GM19467 (cell line): ENCODE measurements around the gene S100B.
"Not testable (repeated sequence)": the region's sequence is repeated elsewhere in the genome, so short reads cannot be mapped to it uniquely, and the experiment has no call there.

ENCODE experiments used
- ATAC-seq: cut with Tn5 transposase; IDR thresholded peaks from one replicate; pipeline ENCODE4 v1.9.1; 2021; ENCODE audit warnings: mild to moderate bottlenecking, moderate library complexity; ENCODE audit not compliant: unreplicated experiment

The S100B gene

DNA sequence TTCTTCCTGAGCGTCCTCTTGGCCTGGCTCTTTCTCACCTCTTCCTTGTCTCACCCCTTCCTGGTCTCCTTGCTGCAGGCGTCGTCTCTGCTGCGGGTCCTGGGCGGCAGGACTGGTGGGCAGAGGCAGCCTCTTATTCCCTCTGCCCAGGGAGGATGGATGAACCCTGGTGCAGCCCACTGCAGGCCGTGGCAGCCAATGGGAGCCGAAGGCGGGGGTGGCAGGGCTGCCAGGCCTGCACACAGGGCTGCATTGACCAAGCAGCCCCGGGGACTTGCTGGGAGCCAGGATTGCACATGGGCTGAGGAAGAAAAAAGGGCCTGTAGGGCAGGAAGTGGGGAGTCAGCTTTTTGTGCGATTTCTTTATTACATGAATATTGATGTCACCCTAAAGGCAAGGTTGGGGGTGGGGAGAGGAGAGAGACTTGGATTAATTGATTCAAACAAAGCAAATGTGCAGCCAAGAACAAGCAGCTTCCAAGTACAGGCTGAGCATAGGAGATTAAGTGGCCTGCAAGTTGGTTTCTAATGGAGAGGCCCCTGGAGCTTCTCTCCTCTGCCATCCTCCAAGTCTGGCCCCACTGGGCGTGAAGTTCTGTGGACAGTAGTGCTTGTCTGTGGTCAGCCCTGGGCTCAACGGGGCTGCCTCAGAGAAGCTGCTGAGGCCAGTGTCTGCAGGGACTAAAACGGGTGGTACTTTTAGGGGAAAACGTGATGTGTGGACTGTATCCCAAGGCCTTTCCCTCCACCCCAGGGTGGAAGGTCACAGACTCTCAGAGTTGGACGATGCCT, at the start of gene S100B:
Gene S100B (minus strand): TSS at position 108 of the 792 bp plus-strand sequence. CDS start 2,667 bp downstream, outside the sequence.
- no peak for ATAC-seq

DNA sequence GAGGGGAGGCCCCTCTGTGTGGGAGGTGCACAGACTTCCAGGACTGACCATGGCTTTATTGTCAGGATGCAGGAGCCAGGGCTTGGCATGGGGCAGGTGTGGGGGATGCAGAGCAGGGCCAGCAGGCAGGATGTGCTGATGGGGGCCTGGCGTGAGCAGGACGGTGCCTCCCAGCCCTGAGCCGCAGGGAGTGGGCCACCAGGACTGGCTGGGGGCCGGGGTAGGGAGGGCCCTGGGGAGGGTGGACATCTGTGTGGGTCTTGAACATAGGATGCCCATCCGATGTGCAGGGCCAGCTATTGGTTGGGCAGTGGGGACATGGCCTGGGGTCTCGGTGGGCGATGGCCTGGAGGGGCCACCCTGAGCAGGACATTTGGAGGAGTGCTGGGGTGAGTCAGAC, 46.2 kb upstream of the S100B start:
- ATAC-seq: no peak

DNA sequence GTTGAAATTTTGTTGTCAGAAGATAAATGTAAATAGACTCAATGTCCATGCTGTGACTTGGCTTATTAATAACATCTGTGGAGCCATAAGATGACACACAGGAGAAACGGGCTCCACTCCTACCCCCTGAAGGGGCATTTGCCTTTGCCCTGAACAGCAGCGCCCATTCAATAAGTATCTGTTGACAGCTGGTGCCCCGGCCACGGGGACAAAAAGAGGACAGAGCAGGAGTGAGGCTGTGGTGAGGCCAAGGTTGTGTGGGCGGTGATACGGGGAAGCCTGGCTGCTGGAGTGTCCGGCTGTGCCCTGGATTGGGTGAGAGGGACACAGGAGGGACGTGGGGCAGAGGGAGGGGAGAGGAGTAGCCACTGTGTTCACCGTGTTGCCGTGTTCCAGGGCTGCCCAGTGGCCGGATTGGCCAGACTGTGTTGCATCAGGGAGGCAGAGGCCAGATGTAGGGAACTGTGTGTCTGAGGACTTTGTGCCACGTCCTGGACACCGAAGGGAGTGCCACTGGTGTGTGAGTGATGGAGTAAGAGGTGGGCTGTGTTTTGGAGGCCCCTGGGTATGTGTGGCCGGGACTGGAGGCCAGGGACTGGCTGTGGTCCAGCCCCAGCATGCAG, 45.7 kb upstream of the S100B start:
- ATAC-seq: no peak

DNA sequence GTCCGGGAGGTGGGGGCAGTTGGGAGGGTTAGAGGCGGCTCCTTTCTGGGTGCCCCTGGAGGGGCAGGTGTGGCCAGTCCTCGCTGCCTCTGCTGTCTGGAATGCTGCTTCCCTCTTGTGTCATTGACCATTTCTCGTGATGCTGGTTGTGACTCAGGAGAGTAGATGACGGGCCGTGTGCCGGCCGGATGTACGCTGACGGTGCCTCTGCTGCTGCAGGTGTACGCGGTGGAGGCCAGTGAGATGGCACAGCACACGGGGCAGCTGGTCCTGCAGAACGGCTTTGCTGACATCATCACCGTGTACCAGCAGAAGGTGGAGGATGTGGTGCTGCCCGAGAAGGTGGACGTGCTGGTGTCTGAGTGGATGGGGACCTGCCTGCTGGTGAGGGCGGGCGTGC, 44.5 kb upstream of the S100B start:
- no peak for ATAC-seq

DNA sequence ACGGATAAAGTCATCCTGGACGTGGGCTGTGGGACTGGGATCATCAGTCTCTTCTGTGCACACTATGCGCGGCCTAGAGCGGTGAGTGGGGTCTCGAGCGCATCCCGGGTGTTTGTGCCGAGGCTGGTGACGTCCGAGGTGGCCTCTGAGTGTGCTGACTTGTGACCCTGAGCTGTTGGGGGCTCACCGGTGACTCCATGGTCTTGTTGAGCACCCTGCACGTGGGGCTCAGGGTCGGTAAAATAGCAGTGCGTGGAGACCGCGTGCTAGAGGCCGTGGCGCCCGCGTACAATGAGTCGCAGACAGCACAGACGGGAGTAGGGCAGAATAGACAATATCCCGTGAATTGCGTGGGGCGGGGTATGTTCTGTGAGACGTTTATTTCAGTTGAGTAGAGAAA, 43.7 kb upstream of the S100B start:
- no peak for ATAC-seq

DNA sequence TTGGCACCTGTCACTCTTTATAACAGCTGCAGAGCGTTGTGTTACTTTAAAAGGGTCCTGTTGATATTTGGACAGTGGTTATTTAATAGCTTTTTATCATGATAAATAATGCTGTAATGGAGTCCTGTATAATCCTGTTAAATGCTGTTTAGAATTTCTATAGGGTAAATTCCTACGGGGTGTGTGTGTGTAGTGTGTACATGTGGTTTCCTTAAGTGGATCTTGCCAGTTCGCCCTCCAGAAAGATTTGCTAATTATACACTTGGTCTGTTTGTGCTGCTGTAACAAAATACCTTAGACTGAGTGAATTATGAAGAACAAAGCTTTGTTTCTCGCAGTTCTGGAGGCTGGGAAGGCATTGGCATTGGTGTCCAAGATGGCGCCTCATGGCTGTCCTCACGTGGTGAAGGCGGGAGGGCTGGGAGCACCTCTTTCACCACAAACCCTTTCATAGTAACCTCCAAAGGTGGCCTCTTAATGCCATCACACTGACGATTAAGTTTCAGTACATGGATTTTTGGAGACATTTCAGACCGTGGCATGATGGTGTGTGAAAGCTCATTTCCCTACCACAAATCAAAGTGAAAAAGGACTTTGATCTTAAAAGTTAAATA, 41.8 kb upstream of the S100B start:
- ATAC-seq: no peak

DNA sequence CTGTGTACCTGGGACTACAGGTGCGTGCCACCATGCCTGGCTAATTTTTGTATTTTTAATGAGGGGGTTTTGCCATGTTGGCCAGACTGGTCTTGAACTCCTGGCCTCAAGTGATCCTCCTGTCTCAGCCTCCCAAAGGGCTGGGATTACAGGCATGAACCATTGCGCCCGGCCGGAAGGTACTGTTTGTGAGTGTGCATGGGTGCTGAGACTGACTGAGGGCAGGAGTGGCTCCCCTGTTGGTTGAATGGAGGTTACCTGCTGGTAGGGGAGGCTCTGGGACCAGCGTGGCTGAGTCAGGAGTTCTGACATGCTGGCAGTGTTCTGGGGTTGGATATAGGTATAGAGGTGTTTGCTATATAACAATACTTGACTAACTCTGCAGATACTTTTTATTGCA, 41.0 kb upstream of the S100B start:
- ATAC-seq: no peak

DNA sequence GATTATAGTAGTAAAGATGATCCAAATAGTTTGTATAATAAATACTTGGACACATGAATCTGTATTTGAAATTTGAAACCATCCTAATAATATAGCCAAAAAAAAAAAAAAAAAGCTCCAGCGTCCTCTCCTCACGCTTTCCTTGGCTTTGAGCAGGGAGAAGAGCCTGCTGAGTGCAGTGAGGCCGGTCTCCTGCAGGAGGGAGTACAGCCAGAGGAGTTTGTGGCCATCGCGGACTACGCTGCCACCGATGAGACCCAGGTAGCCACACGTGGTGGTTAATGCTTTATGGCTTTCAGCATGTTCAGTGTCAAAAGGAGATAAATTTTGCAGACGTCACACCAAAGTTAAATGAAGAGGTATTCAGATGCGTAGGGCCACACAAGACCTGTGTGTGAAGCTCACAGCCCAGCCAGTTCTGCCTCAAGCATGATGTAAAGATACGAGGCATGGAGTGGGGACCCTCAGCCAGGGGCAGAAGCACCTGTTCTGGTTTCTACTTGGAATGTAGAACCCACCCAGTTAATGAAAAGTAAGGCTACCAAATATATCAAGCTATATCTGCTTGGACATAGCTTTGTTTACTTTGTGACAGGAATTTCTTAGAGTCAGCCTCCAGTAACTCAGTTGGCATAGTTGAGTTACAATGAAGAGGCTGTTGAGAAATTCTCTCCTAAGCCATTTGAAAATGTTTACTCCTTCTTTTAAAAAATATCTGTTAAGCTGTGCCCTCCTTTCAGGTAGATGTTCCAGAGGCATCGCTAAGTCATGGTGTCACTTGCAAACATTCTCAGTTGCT, 38.7 kb upstream of the S100B start:
- ATAC-seq: no peak

DNA sequence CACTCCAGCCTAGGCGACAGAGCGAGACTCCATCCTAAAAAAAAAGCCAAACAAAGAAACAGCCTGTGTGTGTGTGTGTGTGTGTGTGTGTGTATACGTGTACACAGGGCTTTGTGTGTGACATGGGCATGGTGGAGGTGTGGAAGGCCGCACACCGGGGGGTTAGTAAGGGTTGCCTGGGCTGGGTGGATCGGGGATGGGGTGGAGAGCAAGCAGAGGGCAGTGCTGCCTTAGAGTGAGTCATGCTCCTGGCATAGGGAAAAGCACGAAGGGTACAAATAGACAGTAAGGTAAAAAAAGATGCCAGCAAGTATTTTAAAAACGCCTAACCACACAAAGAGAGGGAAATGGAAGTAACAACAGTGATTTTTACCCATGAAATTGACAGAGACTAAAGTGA, 36.8 kb upstream of the S100B start:
- no peak for ATAC-seq

DNA sequence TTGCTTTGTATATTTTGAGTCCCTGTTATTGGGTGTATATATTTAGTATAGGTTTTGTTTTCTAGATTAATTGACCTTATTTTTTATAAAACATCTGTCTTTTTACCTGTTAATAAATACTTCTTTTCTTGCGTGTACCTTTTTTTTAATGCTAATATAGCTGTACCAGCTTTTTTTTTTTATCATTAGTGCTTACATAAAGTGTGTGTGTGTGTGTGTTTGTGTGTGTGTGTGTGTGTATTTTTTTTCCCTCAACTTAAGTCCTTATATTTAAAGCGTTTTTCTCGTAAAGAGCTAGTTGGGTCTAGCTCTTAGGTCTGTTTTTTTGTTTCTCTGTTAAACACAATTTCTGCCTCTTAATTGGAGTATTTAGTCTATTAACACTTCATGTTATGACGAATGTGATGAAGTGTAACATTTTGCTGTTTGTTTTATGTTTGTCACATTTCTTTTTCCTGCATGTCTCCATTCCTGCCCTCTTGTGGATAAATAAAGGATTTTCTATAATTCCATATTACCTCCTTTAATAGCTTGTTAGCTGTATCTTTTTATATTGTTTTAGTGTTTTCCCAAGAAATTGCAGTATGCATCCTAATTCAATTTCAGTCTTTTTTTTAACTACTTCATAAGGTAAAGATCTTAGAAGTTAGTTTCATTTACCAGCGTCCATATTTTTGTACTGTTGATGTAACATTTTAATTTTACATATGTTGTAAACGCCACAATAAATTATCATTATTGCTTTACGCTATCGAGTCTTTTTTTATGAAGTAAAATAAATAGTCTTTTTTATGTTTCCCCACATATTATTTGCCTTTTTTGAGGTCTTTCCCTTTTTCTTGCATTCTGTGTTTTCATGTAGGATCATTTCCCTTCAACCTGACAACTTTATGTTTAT, 34.9 kb upstream of the S100B start:
- ATAC-seq: no peak

DNA sequence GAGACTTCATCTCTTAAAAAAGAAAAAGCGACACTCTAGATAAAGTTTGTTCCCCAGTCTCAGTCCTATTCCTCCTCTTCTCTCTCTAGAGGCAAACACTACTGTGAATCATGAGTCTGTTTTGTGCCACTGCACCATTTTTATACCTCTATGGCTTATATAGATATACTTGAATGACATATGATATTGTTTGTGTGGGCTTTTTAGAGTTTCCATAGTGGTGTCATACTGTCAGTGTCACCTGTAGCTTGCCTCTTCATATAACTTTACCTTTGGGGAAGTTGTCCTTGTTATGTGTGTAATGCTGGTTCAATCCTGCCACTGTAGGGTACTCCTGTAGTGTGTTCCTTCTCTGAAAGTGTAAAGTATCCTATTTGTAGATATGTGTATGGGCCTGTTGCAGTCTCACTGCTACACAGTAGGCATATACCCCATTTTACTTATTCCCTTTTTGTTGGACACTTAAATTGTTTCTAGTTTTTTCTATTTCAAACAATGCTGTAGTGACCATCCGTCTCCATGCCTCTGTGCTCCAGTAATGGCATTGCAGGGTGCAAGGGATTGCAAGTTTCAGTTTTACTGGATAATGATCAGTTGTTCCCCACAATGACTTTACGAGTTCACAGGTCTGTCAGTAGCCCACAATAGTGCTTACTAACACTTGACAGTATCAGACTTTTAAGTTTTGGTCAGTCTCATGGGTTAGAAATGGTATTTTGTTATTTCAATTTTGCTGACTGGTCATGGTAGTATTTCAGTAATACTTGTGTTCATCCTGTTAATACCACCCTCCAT, 33.3 kb upstream of the S100B start:
- ATAC-seq: no peak

DNA sequence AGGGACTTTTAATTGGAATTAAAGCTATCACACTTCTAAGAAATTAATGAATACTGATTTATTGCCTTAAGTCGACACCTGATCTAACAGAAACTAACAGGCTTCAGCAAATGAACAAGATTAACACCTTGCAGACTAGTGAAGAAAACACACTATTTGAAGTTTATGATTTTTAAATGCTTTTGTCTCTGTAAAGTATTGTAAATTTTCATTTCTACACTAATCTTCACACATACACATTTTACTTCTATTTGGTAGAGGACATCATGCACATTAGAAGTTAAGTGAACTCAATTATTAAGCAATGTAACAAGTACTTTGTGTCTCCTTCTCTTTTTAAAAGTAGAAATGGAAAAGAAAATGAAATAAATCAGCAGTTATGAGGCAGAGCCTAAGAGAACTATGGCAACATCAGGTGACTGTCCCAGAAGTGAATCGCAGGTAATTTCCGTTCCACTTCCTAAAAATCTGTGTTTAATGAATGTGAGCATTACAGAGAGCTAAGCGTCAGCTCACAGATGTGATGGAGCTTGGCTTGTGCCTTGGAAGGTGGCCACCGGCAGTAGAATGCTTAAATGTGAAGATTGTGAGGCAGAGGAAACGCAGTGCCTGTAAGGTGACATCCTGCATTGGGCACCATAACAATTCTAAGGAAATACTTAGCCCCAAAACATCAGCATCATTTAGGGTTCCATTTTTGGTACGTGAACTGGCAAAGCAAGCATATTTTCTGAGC, 31.8 kb upstream of the S100B start:
- ATAC-seq: no peak

DNA sequence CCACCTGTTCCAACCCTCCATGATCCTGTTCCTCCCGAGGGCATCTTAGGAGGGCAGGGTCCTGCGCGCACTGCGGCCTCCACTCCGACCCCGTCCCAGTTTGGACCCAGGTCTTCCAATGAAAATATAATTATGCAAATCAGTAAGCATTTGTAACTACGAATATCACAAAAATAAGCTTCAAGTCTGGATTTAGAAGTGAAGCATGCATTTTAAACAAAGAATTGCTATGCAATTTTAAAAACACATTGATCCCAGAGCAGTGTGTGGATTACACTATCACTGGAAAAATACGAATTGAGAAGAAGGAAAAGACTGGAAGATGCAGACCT, 31.3 kb upstream of the S100B start:
- ATAC-seq: no peak

DNA sequence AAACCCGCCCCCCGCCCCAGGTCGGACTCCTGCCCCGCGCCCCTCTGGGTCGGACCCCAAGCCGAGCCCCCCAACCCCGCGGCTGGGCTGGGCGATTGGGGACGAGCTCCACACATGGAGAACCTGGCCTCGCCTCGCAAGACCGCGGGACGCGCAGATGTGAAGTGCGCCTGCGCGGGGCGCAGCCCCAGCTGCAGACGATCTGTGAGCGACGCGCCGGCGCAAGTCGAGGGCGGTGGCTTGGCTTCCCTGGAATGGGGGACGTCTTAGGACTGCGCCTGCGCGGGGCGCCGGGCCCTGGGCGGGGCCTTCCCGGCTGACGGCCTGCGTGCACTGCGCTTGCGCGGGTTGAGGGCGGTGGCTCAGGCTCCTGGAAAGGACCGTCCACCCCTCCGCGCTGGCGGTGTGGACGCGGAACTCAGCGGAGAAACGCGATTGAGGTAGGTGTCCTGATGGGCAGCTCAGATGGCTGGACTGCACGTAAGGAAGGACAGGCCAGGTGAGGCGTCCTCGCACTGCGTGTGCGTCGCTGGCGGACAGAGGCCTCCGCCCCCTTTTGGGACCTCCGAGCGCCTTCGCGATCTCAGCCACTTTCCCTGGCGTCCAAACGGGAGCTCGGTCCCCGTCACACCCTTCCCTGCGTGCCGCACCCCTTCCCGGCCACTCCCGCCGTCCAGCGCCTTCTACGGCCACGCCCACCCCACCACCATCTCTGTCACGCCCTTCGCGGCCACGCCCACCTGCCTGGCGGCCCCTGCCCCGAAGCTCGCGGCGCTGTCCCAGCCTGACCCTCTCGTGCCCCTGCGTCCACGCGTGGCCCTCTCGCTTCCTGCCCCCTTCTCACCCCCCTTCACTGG, 30.7 kb upstream of the S100B start, which contains the start of gene PRMT2:
Gene PRMT2 (plus strand): TSS at position 351 of the 857 bp plus-strand sequence. CDS start 1,278 bp downstream, outside the sequence.
- ATAC-seq: peak; percentile 84

DNA sequence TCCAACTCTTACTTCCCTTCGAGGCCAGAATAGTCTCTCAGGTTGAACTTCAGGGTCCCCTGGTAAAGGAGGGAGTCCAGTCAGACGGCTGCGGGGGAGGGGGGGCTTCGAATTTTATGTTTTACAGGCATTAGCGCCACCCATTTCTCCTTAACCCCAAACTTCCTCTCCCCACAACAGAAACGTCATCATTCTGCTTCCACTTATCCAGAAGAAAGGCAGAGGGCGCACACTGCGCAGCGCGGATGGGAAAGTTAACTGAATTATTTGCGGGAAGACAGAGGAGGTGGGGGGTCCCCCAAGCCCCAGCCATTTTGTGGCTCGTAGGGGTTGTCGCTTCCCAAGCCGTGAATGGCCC, 30.1 kb upstream of the S100B start:
- no peak for ATAC-seq

DNA sequence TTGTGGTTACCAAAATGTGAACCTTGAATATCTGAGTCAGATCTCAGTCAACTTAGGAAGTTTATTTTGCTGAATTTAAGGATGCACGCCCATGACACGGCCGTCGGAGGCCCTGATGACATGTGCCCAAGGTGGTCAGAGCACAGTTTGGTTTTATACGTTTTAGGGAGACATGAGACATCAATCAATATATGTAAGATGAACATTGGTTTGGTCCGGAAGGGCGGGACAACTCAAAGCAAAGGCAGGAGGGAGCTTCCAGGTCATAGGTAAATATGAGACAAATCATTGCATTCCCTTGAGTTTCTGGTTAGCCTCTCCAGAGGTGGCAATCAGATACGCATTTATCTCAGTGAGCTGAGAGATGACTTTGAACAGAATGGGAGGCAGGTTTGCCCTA, 29.5 kb upstream of the S100B start:
- no peak for ATAC-seq

DNA sequence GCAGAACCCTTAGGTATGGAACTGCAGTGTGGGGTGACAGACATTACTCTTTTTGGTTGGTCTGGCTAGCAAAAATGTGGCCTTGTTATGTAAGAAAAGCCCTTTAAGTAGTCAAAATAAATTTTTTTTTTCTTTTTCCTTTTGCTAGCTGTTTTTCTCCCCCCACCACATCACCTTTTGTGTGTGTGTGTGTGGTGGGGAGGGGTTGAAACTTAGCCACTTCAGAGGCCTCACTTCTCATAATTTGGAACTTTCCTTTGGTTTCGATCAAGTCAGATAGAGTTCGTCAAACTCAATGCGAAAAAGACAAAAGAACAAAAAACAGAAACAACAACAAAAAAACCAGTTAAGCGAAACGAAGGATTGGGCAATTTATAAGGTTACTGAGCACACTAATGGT, 28.7 kb upstream of the S100B start:
- ATAC-seq: no peak

DNA sequence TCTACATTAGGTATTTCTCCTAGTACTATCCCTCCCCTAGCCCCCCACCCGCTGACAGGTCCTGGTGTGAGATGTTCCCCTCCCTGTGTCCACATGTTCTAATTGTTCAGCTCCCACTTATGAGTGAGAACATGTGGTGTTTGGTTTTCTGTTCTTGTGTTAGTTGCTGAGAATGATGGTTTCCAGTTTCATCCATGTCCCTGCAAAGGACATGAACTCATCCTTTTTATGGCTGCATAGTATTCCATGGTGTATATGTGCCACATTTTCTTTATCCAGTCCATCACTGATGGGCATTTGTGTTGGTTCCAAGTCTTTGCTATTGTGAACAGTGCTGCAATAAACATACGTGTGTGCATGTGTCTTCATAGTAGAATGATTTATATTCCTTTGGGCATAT, 26.0 kb upstream of the S100B start:
- ATAC-seq: not testable (repeated sequence)
